Suprapubic skin (tissue), 4 donors: ENCODE data around the gene CCNQ.

Experiments used
- CTCF ChIP-seq, 2 donors: fragments of 200-600 bp in 1 of 2; fragments of 450-650 bp in 1 of 2; sonication (generic) in 1 of 2; IDR thresholded peaks; one replicate each; pipeline ENCODE4 v1.5.1; 2016 to 2019; ENCODE audit warnings: antibody characterized with exemption in 2 of 2, mild to moderate bottlenecking in 1 of 2, moderate library complexity in 1 of 2
- EP300 ChIP-seq: sonication (generic); formaldehyde crosslinking; IDR thresholded peaks from one replicate; pipeline ENCODE4 v1.6.1; 2017; ENCODE audit warnings: antibody characterized with exemption
- POLR2A ChIP-seq, 2 donors: fragments of 450-650 bp; IDR thresholded peaks; one replicate each; pipeline ENCODE4 v1.6.1; 2017; ENCODE audit warnings: antibody characterized with exemption in 2 of 2, mild to moderate bottlenecking in 2 of 2, moderate library complexity in 2 of 2
- POLR2AphosphoS5 ChIP-seq, 3 donors: sonication (generic); formaldehyde crosslinking; IDR thresholded peaks; one replicate each; pipeline ENCODE4 v1.6.1; 2017; ENCODE audit warnings: antibody characterized with exemption in 3 of 3

GRCh38 chrX:153556767-153557166 lies 42.2 kb downstream of the CCNQ start:
- TF ChIP-seq CTCF (IDR thresholded peaks at IDR 0.05) (no peak), POLR2AphosphoS5 (IDR thresholded peaks at IDR 0.05) (no peak), POLR2A (IDR thresholded peaks at IDR 0.05) (no peak), EP300 (no peak)
